Tibial nerve (tissue), 4 donors: ENCODE data around the gene ADAR.

Experiments
- CTCF ChIP-seq, 5 experiments: fragments of 200-600 bp in 3 of 5; fragments of 450-650 bp in 2 of 5; sonication (generic) in 3 of 5; IDR thresholded peaks; one replicate each; pipeline ENCODE4 v1.5.1; 2016 to 2019; ENCODE audit warnings: antibody characterized with exemption in 5 of 5, mild to moderate bottlenecking in 3 of 5, moderate library complexity in 2 of 5
- EP300 ChIP-seq, 2 donors: sonication (generic); formaldehyde crosslinking; IDR thresholded peaks; one replicate each; pipeline ENCODE4 v1.6.1; 2017; ENCODE audit warnings: antibody characterized with exemption in 2 of 2, mild to moderate bottlenecking in 1 of 2

GRCh38 chr1:154547105-154547732 lies 60.8 kb downstream of the ADAR start:
- no peak for TF ChIP-seq CTCF (IDR thresholded peaks at IDR 0.05)
- TF ChIP-seq EP300 (IDR thresholded peaks at IDR 0.05) = no peak
